ENCODE results near the gene SLC9A9. TPM values are rescaled to one million over a fixed set of nuclear protein-coding genes. Genes with fewer than 3 reads are reported as not detected.

Gene SLC9A9
- total and polyA plus RNA-seq, 9 of the 15 experiments (the other 6 are each of a cell fraction or from before 2014, with no cell fraction given) = 0.03 to 0.13 TPM; not detected in 7

- TF ChIP-seq MBD1 (CRISPR knock-in tag; IDR thresholded peaks at IDR 0.05) (no peak), KHSRP (IDR thresholded peaks at IDR 0.05) (no peak), MCM3 (IDR thresholded peaks at IDR 0.05) (no peak), MAX (CRISPR knock-in tag; IDR thresholded peaks at IDR 0.05) (0 out of 2 replicates have a peak, but pooled peaks have one; percentile 33), AFF1 (IDR thresholded peaks at IDR 0.05; ENCODE audit: low read depth in 1 of 2, partially characterized antibody in 2 of 2) (no peak), LEF1 (IDR thresholded peaks at IDR 0.05) (peak; percentile 85), PTTG1 (tag; IDR thresholded peaks at IDR 0.05; ENCODE audit: low read depth) (peak; percentile 38; the same call in 1 of the 2 replicates), TEAD4 (IDR thresholded peaks at IDR 0.05; ENCODE audit: low read length) (peak; percentile 88), TEAD4 (CRISPR knock-in tag; IDR thresholded peaks at IDR 0.05; ENCODE audit: borderline replicate concordance) (no peak), RBM25 (IDR thresholded peaks at IDR 0.05; ENCODE audit: low read depth, low read length, severe bottlenecking) (no peak), ARHGAP35 (IDR thresholded peaks at IDR 0.05; ENCODE audit: partially characterized antibody) (no peak), TFAM (CRISPR knock-in tag; conservative IDR thresholded peaks at IDR 0.05) (no peak), NFIC (IDR thresholded peaks at IDR 0.05) (peak; percentile 83), MED1 (CRISPR knock-in tag; IDR thresholded peaks at IDR 0.05; ENCODE audit: borderline replicate concordance) (no peak), TGIF2 (CRISPR knock-in tag; IDR thresholded peaks at IDR 0.05) (no peak), ZNF277 (CRISPR knock-in tag; IDR thresholded peaks at IDR 0.05; ENCODE audit: borderline replicate concordance) (no peak), CEBPG (CRISPR knock-in tag; IDR thresholded peaks at IDR 0.05) (peak; percentile 14; the same call in 1 of the 2 replicates), CEBPG (tag; conservative IDR thresholded peaks at IDR 0.05 in 1 of 2, IDR thresholded peaks at IDR 0.05 in 1 of 2) (peak in 1 of 2 experiments; percentile 7; a peak in 1 of 4 replicates), NFRKB (IDR thresholded peaks at IDR 0.05; ENCODE audit: low read depth) (peak; percentile 63), HOXB6 (CRISPR knock-in tag; IDR thresholded peaks at IDR 0.05; ENCODE audit: borderline replicate concordance) (no peak), E2F1 (CRISPR knock-in tag; IDR thresholded peaks at IDR 0.05) (0 out of 2 replicates have a peak, but pooled peaks have one; percentile 28)
These were observed 540.6 kb downstream of the SLC9A9 start (continued) for GRCh38 chr3:143307613-143308183.
